Stimulated activated CD8-positive, alpha-beta memory T cell treated with anti-CD3 and anti-CD28 coated beads, Interleukin-7, amount 100 ng/mL, for 4 hours (primary cell): ENCODE data around the gene WWOX.
"Not testable (repeated sequence)": the region's sequence is repeated elsewhere in the genome, so short reads cannot be mapped to it uniquely, and the experiment has no call there.

Experiments
- DNase-seq, 2 donors: peaks; one replicate each; pipeline ENCODE4 v3.0.0-alpha.2; 2020; ENCODE audit warnings: low read depth in 2 of 2

The WWOX gene

DNA sequence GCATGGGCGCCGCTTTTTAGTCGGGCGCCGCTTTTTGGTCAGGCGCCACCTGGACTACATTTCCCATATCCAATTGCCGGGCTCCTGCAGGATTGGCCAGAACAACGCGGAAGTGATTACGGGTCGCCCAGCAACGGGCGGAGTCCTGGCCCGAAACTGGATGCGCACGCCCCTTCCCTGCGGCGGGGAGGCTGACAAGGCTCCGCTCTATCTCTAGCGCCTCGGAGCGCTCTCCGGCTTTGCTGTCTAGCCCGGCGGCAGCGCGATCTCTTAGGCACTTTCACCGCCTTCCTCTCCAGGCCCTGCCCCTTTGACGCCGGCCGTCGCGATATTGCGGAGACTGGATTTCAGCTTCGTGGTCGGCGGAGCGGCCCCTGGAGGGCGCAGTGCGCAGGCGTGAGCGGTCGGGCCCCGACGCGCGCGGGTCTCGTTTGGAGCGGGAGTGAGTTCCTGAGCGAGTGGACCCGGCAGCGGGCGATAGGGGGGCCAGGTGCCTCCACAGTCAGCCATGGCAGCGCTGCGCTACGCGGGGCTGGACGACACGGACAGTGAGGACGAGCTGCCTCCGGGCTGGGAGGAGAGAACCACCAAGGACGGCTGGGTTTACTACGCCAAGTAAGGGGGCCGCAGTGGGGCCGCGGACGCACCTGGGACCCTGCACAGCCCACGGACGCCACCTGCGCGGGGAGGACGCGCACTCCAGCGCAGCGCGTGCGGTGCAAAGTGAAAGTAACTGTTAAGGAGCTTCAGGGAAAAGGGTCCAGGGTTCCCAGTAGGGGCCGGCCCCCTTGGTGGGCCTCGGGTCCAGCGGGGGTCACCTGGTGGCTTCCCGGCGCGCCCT, at the start of gene WWOX:
TSS of gene WWOX (plus strand) at position 384 of the 841 bp plus-strand sequence.
- DNase-seq = peak; percentile 90 to 94

DNA sequence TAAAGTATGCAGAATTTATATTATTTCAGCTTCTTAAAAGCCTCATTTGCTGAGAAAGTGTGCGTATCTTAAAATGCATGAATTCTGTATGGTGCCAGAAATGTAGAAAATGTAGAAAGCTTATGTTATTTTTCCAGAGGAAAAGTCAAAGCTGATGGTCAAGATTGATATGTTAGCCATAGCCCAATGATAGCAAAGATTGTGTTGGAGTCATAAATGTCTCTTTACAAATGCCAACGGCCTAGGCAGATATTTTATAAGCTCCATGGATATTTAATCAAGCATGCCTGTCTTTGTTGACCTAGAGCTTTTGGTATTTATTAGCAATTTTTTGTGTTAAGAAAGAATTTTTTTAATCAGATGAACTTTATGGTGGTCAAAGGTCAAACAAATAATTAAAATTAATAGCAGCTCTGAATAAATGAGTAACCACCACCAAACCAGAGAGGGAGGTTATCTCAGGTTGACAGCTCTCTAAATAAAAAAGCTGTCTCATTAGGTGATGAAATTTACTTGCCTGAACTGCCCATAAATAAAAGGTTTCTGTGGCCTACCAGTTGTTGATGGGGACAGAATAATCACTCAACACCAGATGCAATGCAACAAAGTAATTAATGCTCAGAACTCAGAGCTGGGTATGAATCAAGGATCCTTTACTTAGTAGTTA, 48.6 kb upstream of the WWOX start:
- DNase-seq = no peak

GRCh38 chr16:78057803-78058564, 41.5 kb upstream of the WWOX start:
- DNase-seq = no peak

GRCh38 chr16:78059806-78060205, 39.6 kb upstream of the WWOX start:
- not testable (repeated sequence) for DNase-seq

DNA sequence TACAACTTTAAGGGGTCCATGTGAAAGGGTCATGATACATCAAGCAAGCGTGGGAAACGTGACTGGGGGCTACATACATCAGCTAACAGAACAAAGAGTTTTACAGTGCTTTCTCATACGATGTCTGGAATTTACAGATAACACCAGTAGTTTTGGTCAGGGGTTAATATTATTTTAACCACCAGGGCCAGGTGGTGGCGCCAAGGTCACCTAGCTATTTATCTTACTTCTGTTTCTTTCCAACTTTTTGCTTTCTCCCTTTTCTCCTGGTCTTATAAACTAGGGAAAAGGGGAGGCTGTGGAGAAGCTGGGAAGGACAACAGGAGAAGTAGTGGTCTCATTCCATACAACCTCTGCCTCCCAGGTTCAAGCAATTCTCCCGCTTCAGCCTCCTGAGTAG, 39.2 kb upstream of the WWOX start:
- DNase-seq = no peak

DNA sequence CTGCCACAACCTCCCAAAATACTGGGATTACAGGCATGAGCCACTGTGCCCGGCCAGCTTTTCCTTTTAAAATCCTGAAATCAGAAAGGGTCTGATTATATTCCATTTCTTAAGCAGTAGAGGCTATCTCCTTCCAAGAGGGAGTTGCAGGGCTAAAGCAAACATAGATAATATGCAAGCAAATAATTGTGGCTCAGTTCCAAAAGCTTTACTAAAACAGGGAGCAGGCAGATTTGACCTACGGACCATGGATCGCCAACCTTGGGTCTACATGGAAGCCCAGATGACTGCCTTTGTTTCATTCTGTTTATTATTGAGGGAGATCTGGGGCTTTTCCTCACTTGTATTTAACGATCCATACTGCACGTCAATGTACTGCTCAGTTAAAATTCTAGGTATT, 38.6 kb upstream of the WWOX start:
- no peak for DNase-seq

GRCh38 chr16:78065319-78065718, 34.1 kb upstream of the WWOX start:
- no peak for DNase-seq

- no peak for DNase-seq
Observed at GRCh38 chr16:78069913-78070312, 29.5 kb upstream of the WWOX start.

DNA sequence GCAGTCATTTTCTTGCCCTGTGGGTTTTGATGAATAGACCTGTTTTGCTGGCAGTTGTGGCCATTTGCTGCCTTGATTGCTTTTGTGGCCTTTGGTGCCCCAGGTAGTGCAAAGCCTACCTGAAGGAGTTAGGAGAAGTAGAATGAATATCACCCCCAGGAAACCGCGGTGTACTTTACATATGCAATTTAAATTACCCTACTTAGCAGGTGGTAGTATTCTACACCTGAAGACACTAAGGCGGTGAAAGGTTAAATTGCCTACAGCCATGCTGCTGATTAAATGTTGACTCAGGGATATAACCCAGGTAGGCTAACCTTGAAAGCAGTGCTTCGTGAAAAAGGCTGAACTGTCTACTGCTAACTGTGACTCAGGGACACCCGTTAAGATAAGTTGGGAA, 27.2 kb upstream of the WWOX start:
- no peak for DNase-seq

DNA sequence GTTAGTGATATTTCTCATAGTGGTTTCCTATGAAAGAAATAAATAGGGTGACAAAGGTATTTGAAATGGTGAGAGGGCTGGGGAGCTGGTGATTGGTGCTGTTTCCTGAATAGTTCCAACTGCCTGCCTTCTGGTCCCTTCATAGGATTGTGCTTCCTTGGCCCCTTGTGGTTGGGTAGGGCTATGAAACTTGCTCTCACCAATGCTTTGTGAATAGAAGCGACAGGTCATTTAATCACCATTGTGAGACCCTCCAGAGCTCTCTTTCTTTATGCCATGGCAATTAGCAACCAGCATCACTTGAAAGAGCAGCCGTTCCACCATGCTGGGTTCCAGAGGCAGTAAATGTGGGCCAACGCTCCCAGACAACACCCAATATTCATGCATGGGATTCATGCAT, 23.7 kb upstream of the WWOX start:
- no peak for DNase-seq

DNA sequence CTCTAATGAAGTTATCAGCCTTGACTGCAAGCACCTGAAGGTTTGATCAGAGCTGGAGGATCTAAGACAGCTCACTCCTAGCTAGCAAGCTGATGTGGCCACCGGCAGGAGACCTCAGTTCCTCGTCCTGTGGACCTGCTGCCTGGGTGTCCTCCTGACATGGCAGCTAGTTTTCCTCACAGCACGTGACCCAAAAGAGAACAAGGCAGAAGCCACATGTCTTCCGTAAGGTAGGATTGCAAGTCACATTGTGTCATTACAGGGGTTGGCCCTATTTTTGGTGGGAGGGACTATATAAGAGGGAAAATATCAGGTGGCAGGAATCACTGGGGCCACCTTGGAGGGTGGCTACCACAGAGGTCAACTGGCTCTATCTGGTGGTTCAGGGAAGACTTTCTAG, 18.1 kb upstream of the WWOX start:
- no peak for DNase-seq

GRCh38 chr16:78091419-78091818, 8.0 kb upstream of the WWOX start:
- DNase-seq = no peak

DNA sequence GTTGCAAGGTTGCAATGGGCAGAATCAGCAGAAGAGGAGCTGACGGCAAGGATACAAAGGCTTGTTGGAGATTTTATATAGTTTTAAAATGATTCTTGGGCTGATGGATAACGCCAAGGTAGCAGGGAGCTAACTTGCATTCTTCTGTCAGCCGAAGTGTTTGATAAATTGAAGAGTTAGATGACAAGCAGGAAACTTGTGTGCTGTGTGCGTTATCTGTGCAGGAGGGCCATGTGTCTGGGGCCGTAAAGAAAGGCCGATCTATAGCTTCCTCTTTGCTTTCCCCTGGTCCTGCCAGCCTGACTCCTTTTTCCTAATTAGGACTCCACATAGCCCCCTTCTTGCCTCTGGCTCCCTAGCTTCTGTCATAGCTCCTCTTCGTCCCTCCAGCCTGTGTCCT, 6.7 kb upstream of the WWOX start:
- DNase-seq = no peak

DNA sequence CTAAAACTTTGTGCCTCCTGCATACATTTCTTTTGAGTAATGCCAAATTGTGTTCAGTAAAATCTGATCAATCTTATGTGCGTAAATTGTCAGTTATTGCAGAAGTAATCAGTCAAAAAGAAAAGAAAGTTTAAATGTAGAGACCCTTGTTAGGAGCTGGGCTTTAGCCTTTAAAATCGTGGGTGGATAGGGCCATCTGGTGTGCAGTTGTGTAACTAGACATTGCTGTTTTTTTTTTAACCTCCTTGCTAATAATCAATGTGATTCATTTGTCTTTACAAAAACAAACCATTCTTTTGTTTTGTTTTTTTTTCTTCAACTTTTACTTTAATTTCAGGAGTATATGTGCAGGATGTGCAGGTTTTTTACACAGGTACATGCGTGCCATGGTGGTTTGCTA, 5.3 kb upstream of the WWOX start:
- DNase-seq = no peak

DNA sequence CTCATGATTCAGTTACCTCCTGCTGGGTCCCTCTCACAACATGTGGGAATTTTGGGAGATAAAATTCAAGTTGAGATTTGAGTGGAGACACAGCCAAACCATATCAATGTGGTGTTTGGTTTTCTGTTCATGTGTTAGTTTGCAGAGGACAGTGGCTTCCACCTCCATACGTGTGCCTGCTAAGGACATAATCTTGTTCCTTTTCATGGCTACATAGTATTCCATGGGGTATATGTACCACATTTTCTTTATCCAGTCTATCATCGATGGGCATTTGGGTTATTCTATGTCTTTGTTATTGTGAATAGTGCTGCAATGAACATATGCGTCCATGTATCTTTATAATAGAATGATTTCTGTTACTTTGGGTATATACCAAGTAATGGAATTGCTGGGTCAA, 4.5 kb upstream of the WWOX start:
- no peak for DNase-seq

GRCh38 chr16:78096386-78096785, 3.1 kb upstream of the WWOX start:
- DNase-seq = no peak

DNA sequence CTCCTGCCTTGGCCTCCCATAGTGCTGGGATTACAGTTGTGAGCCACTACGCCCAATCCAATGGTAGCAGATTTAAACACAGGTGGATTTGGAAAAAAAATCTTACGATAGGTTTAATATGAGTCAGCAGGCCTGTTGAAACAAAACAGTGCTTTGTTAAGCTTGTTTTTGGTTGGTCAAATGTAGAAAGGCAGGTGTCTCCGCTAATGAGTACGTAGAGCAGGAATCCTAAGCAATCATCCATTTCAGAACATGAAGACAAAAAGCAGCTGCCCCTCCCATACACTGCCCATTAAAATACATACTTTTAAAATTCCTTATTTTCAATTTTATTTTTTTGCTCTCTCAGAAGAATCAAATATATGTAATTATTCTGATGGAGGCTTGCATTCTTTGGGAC, 1.9 kb upstream of the WWOX start:
- no peak for DNase-seq

DNA sequence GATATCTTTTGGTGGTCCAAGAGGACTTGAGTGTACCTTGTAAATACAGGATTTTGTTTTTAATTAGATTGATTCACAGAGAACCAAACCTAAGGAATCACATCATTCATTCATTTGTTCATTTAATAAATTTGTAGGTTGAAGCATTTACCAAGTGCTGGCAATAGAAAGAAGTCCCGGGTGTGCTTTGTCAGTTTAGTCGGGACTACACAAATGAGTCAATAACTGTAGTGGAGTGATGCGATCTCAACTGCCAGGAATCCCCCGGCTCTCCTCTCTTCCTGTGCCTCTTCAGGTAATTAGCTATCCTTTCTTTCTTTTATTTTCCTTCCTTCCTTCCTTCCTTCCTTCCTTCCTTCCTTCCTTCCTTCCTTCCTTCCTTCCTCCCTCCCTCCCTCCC, 1.4 kb upstream of the WWOX start:
- DNase-seq = no peak

DNA sequence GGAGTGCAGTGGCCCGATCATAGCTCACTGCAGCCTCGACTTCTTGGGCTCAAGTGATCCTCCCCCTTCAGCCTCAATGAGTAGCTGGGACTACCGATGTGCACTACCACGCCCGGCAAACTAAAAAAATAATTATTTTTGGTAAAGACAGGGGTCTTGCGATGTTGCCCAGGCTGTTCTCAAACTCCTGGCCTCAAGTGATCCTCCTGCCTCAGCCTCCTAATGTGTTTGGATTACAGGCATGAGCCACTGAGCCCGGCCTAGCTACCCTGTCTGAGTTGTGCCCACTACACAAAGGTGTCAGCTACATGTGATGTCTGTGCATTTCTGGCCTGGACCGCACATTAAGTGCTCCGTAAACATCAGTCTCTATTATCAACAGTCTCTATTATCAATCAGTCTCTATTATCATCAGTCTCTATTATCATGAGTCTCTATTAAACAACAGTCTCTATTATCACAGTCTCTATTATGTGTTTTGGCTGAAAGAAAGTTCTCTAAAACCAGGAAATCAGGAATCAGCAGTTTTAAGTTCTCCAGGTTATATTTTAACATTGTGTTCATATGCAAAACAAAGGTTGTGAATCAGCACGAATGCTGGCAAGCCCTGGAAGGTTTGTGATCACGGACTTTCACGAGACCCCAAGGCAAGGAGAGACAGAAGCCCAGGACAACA, 721 bp upstream of the WWOX start:
- no peak for DNase-seq

- DNase-seq = no peak
Observed at GRCh38 chr16:78100112-78100467, 636 bp downstream of the WWOX start.

GRCh38 chr16:78102122-78102660, 2.7 kb downstream of the WWOX start:
- no peak for DNase-seq

DNA sequence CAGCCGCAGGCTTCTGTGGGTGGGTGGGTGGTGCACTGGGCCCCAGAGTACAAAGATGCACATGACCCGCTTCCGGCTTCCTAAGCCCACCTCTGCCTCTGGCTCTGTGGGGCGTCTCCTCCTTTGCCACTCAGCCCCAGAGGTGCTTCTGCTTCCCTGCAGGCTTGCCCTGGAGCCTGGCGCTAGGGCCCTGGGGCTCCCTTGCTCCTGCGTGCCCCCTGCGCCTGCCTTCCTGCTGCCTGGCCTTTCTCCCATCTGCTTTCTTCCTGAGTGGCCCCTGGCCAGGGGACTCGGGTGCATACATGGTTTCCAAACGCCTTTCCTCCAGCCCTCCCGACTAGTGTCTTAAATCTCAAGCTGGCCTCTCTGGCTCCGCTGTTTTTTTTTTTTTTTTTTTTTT, 3.4 kb downstream of the WWOX start:
- DNase-seq = no peak
